ENCODE measurements around the gene ZC3H18. TPM values are rescaled to one million over a fixed set of nuclear protein-coding genes. Genes with fewer than 3 reads are reported as not detected.

ZC3H18 gene
- polyA plus RNA-seq, 3 donors = 5.5 to 36.4 (median 6.8) TPM

DNA sequence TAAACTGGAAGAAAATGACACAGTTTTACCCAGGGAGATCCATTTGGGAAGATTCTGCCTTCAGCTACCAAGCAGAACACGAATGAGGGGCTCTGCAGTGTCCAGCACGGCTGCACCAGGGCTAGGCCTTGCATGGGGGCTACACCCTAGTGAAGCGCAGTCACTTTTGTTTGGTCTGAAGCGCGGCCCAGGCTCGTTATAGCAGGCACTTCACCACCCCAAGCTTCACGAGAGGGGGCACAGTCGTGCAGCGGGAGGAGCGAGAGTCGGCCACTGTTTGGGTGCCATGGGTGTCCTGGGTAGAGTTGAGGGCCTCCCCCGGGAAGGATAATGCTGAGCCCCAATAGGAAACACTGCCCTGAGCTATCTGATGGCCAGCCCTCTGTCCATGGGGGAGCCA, 46.5 kb downstream of the ZC3H18 start:
- H3K27me3 Mint-ChIP-seq (ENCODE audit: low read depth in 3 of 3) = no peaks in the 10 kb centered on the region

DNA sequence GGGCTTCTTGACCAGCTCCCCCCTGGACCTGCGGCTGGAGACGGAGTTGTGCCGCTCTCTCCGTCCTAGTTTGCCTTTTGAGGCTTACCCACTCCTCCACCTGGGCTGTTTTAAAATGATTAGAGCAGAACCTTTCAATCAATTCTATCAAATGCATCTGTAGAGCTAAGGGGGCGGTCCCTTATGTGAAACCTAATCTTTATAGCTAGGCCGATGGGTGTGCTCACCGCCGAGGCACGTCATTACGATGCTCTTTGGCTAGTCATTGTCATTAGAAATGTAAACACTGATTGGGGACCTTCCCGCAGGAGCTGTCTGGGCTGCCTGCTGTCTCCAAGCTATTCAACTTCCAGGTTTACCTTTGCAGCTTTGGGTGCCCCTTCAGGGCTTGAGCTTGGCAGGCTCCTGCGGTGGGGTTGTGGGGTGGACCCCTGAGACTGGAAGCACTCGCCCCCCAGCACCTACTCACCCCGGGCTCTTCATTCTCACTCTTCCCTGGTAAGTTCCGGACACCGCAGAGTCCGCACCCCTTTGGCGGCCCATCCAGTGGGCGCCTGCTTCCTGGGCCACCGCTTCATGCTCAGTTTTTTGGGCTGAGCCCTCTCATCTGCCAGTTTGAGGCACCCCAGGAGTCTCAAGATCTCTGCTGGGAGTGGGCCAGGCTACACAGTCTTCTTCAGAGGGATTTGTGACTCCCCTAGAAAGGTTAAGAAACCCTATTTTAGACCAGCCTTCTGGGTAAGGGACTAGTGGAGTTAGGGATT, 47.2 kb downstream of the ZC3H18 start:
- Mint-ChIP-seq H3K36me3 (peaks cover 71 to 87% of the 10 kb centered on the region in 2 donors), H3K27me3 (ENCODE audit: low read depth in 3 of 3) (no peaks in the 10 kb centered on the region), H3K9me3 (no peaks in the 10 kb centered on the region), H3K4me1 (no peaks in the 10 kb centered on the region), H3K4me3 (no peak overlapping the region), H3K27ac (peak overlapping the region in 3 of 7 donors; percentile 2 to 30 (median 15))
- Histone ChIP-seq H4K20me1 (ENCODE audit: insufficient read depth, low read length) (peaks cover 88% of the 10 kb centered on the region), H3K9ac (ENCODE audit: insufficient read depth, low read length, poor library complexity, severe bottlenecking) (no peak overlapping the region), H3K36me3 (replicated peaks in 1 of 2; ENCODE audit: control insufficient read depth in 1 of 2, insufficient read depth in 2 of 2, low read length in 2 of 2) (peaks cover 75 to 92% of the 10 kb centered on the region in 2 donors), H3K4me3 (replicated peaks in 1 of 3; ENCODE audit: low read depth in 2 of 3, low read length in 3 of 3) (no peak overlapping the region), H3K27me3 (ENCODE audit: control insufficient read depth in 2 of 2, insufficient read depth in 2 of 2, low read length in 2 of 2) (no peaks in the 10 kb centered on the region), H3K4me2 (replicated peaks; ENCODE audit: extremely low read depth, low read length, poor library complexity, severe bottlenecking) (no peak overlapping the region), H3K79me2 (ENCODE audit: insufficient read depth, low read length) (peaks cover 26% of the 10 kb centered on the region), H3K4me1 (ENCODE audit: control insufficient read depth in 1 of 2, insufficient read depth in 2 of 2, low read length in 2 of 2) (no peaks in the 10 kb centered on the region), H3K9me3 (replicated peaks in 1 of 2; ENCODE audit: control insufficient read depth in 1 of 2, insufficient read depth in 1 of 2, low read length in 2 of 2) (no peaks in the 10 kb centered on the region), H2AFZ (ENCODE audit: insufficient read depth, low read depth, low read length, poor library complexity, severe bottlenecking) (no peak overlapping the region), H3K27ac (ENCODE audit: low read depth in 1 of 2, low read length in 2 of 2) (no peak overlapping the region)
- no peak for DNase-seq
- WGBS (ENCODE audit: insufficient coverage) = 97% methylated on average over 14 of the region's 20 CpGs
- TF ChIP-seq, protein P1, sequence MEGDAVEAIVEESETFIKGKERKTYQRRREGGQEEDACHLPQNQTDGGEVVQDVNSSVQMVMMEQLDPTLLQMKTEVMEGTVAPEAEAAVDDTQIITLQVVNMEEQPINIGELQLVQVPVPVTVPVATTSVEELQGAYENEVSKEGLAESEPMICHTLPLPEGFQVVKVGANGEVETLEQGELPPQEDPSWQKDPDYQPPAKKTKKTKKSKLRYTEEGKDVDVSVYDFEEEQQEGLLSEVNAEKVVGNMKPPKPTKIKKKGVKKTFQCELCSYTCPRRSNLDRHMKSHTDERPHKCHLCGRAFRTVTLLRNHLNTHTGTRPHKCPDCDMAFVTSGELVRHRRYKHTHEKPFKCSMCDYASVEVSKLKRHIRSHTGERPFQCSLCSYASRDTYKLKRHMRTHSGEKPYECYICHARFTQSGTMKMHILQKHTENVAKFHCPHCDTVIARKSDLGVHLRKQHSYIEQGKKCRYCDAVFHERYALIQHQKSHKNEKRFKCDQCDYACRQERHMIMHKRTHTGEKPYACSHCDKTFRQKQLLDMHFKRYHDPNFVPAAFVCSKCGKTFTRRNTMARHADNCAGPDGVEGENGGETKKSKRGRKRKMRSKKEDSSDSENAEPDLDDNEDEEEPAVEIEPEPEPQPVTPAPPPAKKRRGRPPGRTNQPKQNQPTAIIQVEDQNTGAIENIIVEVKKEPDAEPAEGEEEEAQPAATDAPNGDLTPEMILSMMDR (IDR thresholded peaks at IDR 0.05) = no peak
- intact Hi-C loops (cut with micrococcal nuclease) = no loop called here

More for the DNA sequence above, 46.5 kb downstream of the ZC3H18 start:
- intact Hi-C loops (cut with micrococcal nuclease) = no loop called here
- Histone ChIP-seq H3K4me1 (ENCODE audit: control insufficient read depth in 1 of 2, insufficient read depth in 2 of 2, low read length in 2 of 2) (no peaks in the 10 kb centered on the region), H3K36me3 (replicated peaks in 1 of 2; ENCODE audit: control insufficient read depth in 1 of 2, insufficient read depth in 2 of 2, low read length in 2 of 2) (peaks cover 74 to 88% of the 10 kb centered on the region in 2 donors), H3K9ac (ENCODE audit: insufficient read depth, low read length, poor library complexity, severe bottlenecking) (no peak overlapping the region), H3K27ac (ENCODE audit: low read depth in 1 of 2, low read length in 2 of 2) (no peak overlapping the region), H3K27me3 (ENCODE audit: control insufficient read depth in 2 of 2, insufficient read depth in 2 of 2, low read length in 2 of 2) (no peaks in the 10 kb centered on the region), H3K4me3 (replicated peaks in 1 of 3; ENCODE audit: low read depth in 2 of 3, low read length in 3 of 3) (no peak overlapping the region), H3K9me3 (replicated peaks in 1 of 2; ENCODE audit: control insufficient read depth in 1 of 2, insufficient read depth in 1 of 2, low read length in 2 of 2) (no peaks in the 10 kb centered on the region), H3K4me2 (replicated peaks; ENCODE audit: extremely low read depth, low read length, poor library complexity, severe bottlenecking) (no peak overlapping the region), H3K79me2 (ENCODE audit: insufficient read depth, low read length) (peaks cover 26% of the 10 kb centered on the region), H4K20me1 (ENCODE audit: insufficient read depth, low read length) (peaks cover 90% of the 10 kb centered on the region), H2AFZ (ENCODE audit: insufficient read depth, low read depth, low read length, poor library complexity, severe bottlenecking) (no peak overlapping the region)
- TF ChIP-seq, protein P1 (IDR thresholded peaks at IDR 0.05) = no peak
- Mint-ChIP-seq H3K9me3 (no peaks in the 10 kb centered on the region), H3K4me3 (no peak overlapping the region), H3K27ac (no peak overlapping the region), H3K4me1 (no peaks in the 10 kb centered on the region), H3K36me3 (peaks cover 67 to 85% of the 10 kb centered on the region in 2 donors)
- WGBS (ENCODE audit: insufficient coverage) = 98% methylated on average over 8 of the region's 12 CpGs
- no peak for DNase-seq

Measured in CD14-positive monocyte (primary cell).